Kidney (tissue), 14 donors: Measurements from ENCODE around the gene PPFIBP2. TPM values are rescaled to one million over a fixed set of nuclear protein-coding genes. Genes with fewer than 3 reads are reported as not detected.
A peak's percentile ranks its signal among the peaks of the same experiment; 100 is the strongest.

Experiments
- DNase-seq, 5 donors: peaks; one replicate each; pipeline ENCODE4 v3.0.0-alpha.2; 2013 to 2020
- FAIRE-seq: peaks from 2 replicates; lab custom pipeline; 2012; peaks lifted over from hg19 to GRCh38; lab: Jason Lieb, UNC
- H3K27ac ChIP-seq, 2 donors: one replicate each; pipeline ENCODE4 v1.7.0; 2013; ENCODE audit warnings: low read depth in 2 of 2, low read length in 2 of 2, inconsistent platforms in 1 of 2
- H3K27me3 ChIP-seq: one replicate; pipeline ENCODE4 v1.7.1; 2013; ENCODE audit warnings: low read length, inconsistent platforms; ENCODE audit not compliant: control insufficient read depth, insufficient read depth
- H3K36me3 ChIP-seq, 3 donors: one replicate each; pipeline versions ENCODE4 v1.7.0 to v1.7.1; 2013; ENCODE audit warnings: low read length in 3 of 3, control low read depth in 1 of 3, inconsistent platforms in 1 of 3; ENCODE audit not compliant: insufficient read depth in 3 of 3, control insufficient read depth in 2 of 3
- H3K4me1 ChIP-seq, 3 donors: one replicate each; pipeline versions ENCODE4 v1.7.0 to v1.7.1; 2013; ENCODE audit warnings: low read length in 3 of 3, inconsistent platforms in 1 of 3, low read depth in 1 of 3; ENCODE audit not compliant: control insufficient read depth in 2 of 3, insufficient read depth in 2 of 3
- H3K4me3 ChIP-seq, 3 donors: one replicate each; pipeline versions ENCODE4 v1.7.0 to v1.8.1; 2013; ENCODE audit warnings: low read length in 3 of 3, control low read depth in 1 of 3, inconsistent platforms in 1 of 3
- H3K9ac ChIP-seq, 3 donors: one replicate each; pipeline versions ENCODE4 v1.7.0 to v1.7.1; 2013; ENCODE audit warnings: low read length in 3 of 3, control low read depth in 1 of 3, inconsistent platforms in 1 of 3
- H3K9me3 ChIP-seq, 3 donors: one replicate each; pipeline versions ENCODE4 v1.7.0 to v1.7.1; 2013; ENCODE audit warnings: low read length in 3 of 3, control low read depth in 1 of 3, inconsistent platforms in 1 of 3; ENCODE audit not compliant: control insufficient read depth in 2 of 3, insufficient read depth in 1 of 3
- intact Hi-C: fragments of 100-400 bp; cut with DNase I; formaldehyde crosslinking; loops from one replicate; pipeline ENCODE4 v1.11.1; 2022
- polyA plus RNA-seq: library from polyadenylated mRNA; stranded (reverse); fragments of 350-450 nt; fragmentation: Illumina TruSeq; extraction: RNeasy Lipid Tissue Mini Kit (QIAGEN cat#74804); gene quantifications from one replicate; pipeline ENCODE4 v1.2.3, GENCODE V29; 2014; ENCODE audit warnings: low read depth, low replicate concordance; ENCODE audit not compliant: insufficient read depth
- total RNA-seq: library from RNA; stranded (reverse); fragmentation: NEBNext Ultra II Directional; extraction: Animal tissue kit (Norgen Biotek cat#: 25700); gene quantifications from one replicate; pipeline ENCODE4 v1.2.1, GENCODE V29; 2021
- TF ChIP-seq, protein P1 (sequence below): IDR thresholded peaks from 3 replicates; pipeline ENCODE4 v1.5.1; 2012; ENCODE audit warnings: mild to moderate bottlenecking, moderate library complexity, borderline replicate concordance; ENCODE audit not compliant: insufficient read depth; ENCODE audit errors: extremely low read depth
- donor health status: control.
- donor health status: control.
- donor health status: control.
- donor health status: control.
- donor health status: control.
- donor health status: DM: yes; HTN: yes; CAD: no.
- donor health status: Normal renal cell carcinoma (clear cell type).

The PPFIBP2 gene
- total and polyA plus RNA-seq, 2 donors from 2014 or later, result 31.6 to 44.4 TPM

DNA sequence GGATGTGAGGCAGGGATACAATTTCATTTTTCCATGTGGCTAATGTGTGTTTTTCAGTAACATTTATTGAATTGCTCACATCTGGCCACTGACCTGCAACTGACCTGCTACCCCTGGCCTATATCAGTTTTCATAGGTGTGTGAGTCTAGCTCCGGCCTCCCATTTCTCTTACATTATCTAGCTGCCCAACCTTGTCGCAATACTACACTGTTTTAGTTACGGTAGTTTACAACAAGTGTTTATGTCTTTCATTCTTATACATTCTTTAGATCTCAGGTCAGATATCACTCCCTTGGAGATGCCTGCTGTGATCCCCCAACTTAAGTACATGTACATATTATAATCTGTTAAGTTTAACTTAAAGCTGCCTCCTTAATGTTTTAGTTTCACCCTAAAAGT, 161.8 kb downstream of the PPFIBP2 start:
- Histone ChIP-seq H3K27ac (no peak overlapping the region), H3K27me3 (no peaks in the 10 kb centered on the region), H3K4me1 (peaks cover 0 to 12% (median 4%) of the 10 kb centered on the region in 3 donors), H3K36me3 (no peaks in the 10 kb centered on the region), H3K9me3 (no peaks in the 10 kb centered on the region), H3K9ac (no peak overlapping the region), H3K4me3 (no peak overlapping the region)
- intact Hi-C loops, result no loop called here
- DNase-seq (peak in 1 of 5 donors; percentile 43), FAIRE-seq (no peak)
- TF ChIP-seq, protein P1, sequence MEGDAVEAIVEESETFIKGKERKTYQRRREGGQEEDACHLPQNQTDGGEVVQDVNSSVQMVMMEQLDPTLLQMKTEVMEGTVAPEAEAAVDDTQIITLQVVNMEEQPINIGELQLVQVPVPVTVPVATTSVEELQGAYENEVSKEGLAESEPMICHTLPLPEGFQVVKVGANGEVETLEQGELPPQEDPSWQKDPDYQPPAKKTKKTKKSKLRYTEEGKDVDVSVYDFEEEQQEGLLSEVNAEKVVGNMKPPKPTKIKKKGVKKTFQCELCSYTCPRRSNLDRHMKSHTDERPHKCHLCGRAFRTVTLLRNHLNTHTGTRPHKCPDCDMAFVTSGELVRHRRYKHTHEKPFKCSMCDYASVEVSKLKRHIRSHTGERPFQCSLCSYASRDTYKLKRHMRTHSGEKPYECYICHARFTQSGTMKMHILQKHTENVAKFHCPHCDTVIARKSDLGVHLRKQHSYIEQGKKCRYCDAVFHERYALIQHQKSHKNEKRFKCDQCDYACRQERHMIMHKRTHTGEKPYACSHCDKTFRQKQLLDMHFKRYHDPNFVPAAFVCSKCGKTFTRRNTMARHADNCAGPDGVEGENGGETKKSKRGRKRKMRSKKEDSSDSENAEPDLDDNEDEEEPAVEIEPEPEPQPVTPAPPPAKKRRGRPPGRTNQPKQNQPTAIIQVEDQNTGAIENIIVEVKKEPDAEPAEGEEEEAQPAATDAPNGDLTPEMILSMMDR, result no peak

DNA sequence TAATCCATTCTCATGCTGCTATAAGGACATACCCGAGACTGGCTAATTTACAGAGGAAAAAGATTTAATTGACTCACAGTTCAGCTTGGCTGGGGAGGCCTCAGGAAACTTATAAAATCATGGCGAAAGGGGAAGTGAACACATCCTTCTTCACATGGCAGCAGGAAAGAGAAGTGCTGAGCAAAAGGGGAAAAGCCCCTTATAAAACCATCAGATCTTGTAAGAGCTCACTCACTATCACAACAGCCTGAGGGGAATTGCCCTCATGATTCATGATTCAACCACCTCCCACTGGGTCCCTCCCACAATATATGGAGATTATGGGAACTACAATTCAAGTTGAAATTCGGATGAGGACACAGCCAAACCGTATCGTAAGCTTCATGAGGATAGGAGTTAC, 163.3 kb downstream of the PPFIBP2 start:
- TF ChIP-seq, protein P1, result no peak
- H3K27ac ChIP-seq, result no peak overlapping the region
- no peaks in the 10 kb centered on the region for H3K9me3 ChIP-seq
- no peaks in the 10 kb centered on the region for H3K27me3 ChIP-seq
- intact Hi-C loops, result no loop called here
- no peak for DNase-seq
- H3K4me3 ChIP-seq, result no peak overlapping the region
- no peak overlapping the region for H3K9ac ChIP-seq
- no peaks in the 10 kb centered on the region for H3K36me3 ChIP-seq
- H3K4me1 ChIP-seq, result peaks cover 0 to 9% (median 4%) of the 10 kb centered on the region in 3 donors
- no peak for FAIRE-seq

DNA sequence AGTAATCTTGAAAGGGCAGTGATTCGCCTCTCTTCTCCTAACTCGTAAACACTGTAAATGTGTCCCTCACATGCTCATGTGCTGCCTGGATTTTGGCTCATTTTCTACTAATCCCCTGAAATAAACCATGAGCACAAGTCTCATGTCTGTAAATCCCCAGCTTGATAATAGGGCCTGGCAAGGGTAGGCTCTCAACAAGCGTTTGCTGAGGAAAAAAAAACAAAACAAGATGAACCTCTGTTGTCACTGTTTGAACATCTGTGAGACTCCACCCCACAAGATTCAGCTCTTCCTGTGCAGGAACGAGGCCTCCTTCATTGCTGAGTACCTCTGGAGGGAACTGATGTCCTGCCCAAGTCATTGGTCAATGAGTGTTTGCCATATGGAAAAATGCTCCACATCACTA, 164.0 kb downstream of the PPFIBP2 start:
- H3K4me3 ChIP-seq, result no peak overlapping the region
- FAIRE-seq (no peak), DNase-seq (peak in 2 of 5 donors; percentile 50 to 76)
- peaks cover 0 to 6% (median 4%) of the 10 kb centered on the region in 3 donors for H3K4me1 ChIP-seq
- H3K9ac ChIP-seq, result no peak overlapping the region
- intact Hi-C loops, result no loop called here
- no peak overlapping the region for H3K27ac ChIP-seq
- TF ChIP-seq, protein P1, result no peak
- H3K9me3 ChIP-seq, result no peaks in the 10 kb centered on the region
- no peaks in the 10 kb centered on the region for H3K36me3 ChIP-seq
- no peaks in the 10 kb centered on the region for H3K27me3 ChIP-seq

DNA sequence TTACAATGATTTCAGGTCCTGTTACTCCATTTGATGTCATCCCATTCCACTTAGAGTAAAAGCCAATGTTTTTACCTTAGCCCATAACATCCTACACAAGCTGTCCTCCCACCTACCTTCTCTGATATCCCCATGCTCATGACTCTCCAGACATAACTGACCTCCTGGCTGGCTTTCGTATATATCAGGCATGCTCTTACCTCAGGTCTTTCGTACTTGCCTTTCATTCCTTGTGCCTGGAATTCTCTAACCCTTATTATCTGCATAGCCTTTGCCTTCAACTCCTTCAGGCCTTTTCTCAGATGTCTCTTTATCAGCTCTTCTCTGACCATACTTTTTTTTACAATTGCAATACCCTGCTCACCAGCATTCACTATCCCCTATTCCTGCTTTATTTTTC, 169.8 kb downstream of the PPFIBP2 start:
- intact Hi-C loops, result no loop called here
- Histone ChIP-seq H3K27ac (no peak overlapping the region), H3K27me3 (no peaks in the 10 kb centered on the region), H3K4me1 (no peaks in the 10 kb centered on the region), H3K36me3 (no peaks in the 10 kb centered on the region), H3K9ac (no peak overlapping the region), H3K9me3 (no peaks in the 10 kb centered on the region), H3K4me3 (no peak overlapping the region)
- no peak for DNase-seq
- TF ChIP-seq, protein P1, result no peak
- FAIRE-seq, result no peak
